ENCODE results near the gene TINCR. TPM values are rescaled to one million over a fixed set of nuclear protein-coding genes. Genes with fewer than 3 reads are reported as not detected.

The TINCR gene
- total and polyA plus RNA-seq, 2 donors (not counting 3 experiments of a cell fraction or from before 2014, with no cell fraction given) = 0.01 TPM; not detected in 1

DNA sequence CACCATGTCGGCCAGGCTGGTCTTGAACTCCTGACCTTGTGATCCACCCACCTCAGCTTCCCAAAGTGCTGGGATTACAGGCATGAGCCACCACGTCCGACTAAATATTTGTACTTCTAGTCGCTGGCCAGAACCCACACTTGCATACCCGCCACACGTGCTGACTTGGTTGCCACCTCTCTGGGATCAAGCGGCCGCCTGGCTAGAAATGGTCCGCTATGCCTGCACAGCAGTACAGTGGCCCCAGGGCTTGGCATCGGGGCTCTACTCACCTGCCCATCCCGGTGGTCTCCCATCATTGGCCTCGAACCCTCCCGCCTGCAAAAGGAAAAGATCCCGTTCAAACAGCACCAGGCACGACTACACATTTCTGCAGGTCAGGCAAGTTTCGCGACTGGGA lies 23.7 kb upstream of the TINCR start:
- Histone ChIP-seq H3K9me1 (replicated peaks; ENCODE audit: control insufficient read depth, extremely low read depth, insufficient read depth, low read length) (no peaks in the 10 kb centered on the region), H3K4me3 (replicated peaks in 1 of 3; ENCODE audit: insufficient read depth in 1 of 3, low read depth in 1 of 3, low read length in 3 of 3) (no peak overlapping the region), H3K9me3 (replicated peaks; ENCODE audit: control insufficient read depth, insufficient read depth, low read length) (no peaks in the 10 kb centered on the region), H2AFZ (ENCODE audit: low read depth, low read length) (no peak overlapping the region), H3K27me3 (ENCODE audit: control insufficient read depth in 2 of 2, insufficient read depth in 2 of 2, low read length in 2 of 2) (no peaks in the 10 kb centered on the region), H3K36me3 (ENCODE audit: control insufficient read depth in 2 of 2, extremely low read depth in 1 of 2, insufficient read depth in 2 of 2, low read length in 2 of 2) (peaks cover 25 to 72% of the 10 kb centered on the region in 2 experiments), H3K4me2 (ENCODE audit: insufficient read depth, low read length) (no peak overlapping the region), H3K4me1 (ENCODE audit: control insufficient read depth, extremely low read depth, insufficient read depth, low read length) (no peaks in the 10 kb centered on the region), H3K79me2 (ENCODE audit: control insufficient read depth, insufficient read depth, low read length) (no peaks in the 10 kb centered on the region), H3K27ac (ENCODE audit: insufficient read depth, low read depth, low read length) (no peak overlapping the region), H3K9ac (replicated peaks; ENCODE audit: extremely low read depth, insufficient read depth, low read length) (no peak overlapping the region), H4K20me1 (replicated peaks; ENCODE audit: control insufficient read depth, extremely low read depth, insufficient read depth, low read length) (no peaks in the 10 kb centered on the region)
- ChIA-PET CTCF (no interaction called here), POLR2A (no interaction called here)
- no peak for FAIRE-seq
- BruUV-seq (replicated peaks) = no TSS peak
- DNase-seq (ENCODE audit: low read depth, low spot score) = no peak
- intact Hi-C loops (cut with micrococcal nuclease) (no loop called here), dilution Hi-C loops (cut with MboI; ENCODE audit: extremely low pct_ligation_motif_present, low sequenced_read_pairs) (no loop called here)
- TF ChIP-seq JUN (IDR thresholded peaks at IDR 0.05; ENCODE audit: borderline replicate concordance, insufficient read depth, insufficient read length, low read depth) = no peak
- no peak for TF ChIP-seq POLR2A (IDR thresholded peaks at IDR 0.05; ENCODE audit: low read depth, low read length)
- no peak for TF ChIP-seq EZH2 (IDR thresholded peaks at IDR 0.05; ENCODE audit: borderline replicate concordance, low read depth, low read length, severe bottlenecking)
- no peak for TF ChIP-seq FOS (IDR thresholded peaks at IDR 0.05; ENCODE audit: borderline replicate concordance, insufficient read depth, low read length)
- TF ChIP-seq, protein P1, sequence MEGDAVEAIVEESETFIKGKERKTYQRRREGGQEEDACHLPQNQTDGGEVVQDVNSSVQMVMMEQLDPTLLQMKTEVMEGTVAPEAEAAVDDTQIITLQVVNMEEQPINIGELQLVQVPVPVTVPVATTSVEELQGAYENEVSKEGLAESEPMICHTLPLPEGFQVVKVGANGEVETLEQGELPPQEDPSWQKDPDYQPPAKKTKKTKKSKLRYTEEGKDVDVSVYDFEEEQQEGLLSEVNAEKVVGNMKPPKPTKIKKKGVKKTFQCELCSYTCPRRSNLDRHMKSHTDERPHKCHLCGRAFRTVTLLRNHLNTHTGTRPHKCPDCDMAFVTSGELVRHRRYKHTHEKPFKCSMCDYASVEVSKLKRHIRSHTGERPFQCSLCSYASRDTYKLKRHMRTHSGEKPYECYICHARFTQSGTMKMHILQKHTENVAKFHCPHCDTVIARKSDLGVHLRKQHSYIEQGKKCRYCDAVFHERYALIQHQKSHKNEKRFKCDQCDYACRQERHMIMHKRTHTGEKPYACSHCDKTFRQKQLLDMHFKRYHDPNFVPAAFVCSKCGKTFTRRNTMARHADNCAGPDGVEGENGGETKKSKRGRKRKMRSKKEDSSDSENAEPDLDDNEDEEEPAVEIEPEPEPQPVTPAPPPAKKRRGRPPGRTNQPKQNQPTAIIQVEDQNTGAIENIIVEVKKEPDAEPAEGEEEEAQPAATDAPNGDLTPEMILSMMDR (IDR thresholded peaks at IDR 0.05; ENCODE audit: extremely low read depth in 1 of 2, insufficient read depth in 1 of 2, low read depth in 1 of 2, low read length in 2 of 2) = no peak
- no peak for TF ChIP-seq GATA2 (IDR thresholded peaks at IDR 0.05; ENCODE audit: insufficient read depth, insufficient read length, low read depth, low read length)

DNA sequence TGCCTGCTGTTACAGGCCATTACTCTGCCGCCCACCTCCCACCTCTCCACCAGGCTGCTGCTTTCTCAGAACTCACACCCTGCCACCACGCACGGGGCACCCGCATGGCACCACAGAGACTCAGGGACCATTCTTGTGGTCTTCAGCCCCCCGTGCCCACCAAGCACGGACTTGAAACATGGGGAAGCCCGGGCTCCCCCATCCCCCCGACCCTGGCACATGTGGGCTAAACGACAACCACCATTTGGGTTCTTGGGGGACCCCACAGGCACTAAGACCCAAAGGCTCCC lies 23.1 kb upstream of the TINCR start:
- POLR2A ChIA-PET = no interaction called here
- no peak overlapping the region for H3K4me3 ChIP-seq (replicated peaks in 1 of 3; ENCODE audit: insufficient read depth in 1 of 3, low read depth in 1 of 3, low read length in 3 of 3)
- no peaks in the 10 kb centered on the region for H4K20me1 ChIP-seq (replicated peaks; ENCODE audit: control insufficient read depth, extremely low read depth, insufficient read depth, low read length)

More for the DNA sequence above, 23.1 kb upstream of the TINCR start:
- H2AFZ ChIP-seq (ENCODE audit: low read depth, low read length) = no peak overlapping the region
- H3K9ac ChIP-seq (replicated peaks; ENCODE audit: extremely low read depth, insufficient read depth, low read length) = no peak overlapping the region
- H3K27me3 ChIP-seq (ENCODE audit: control insufficient read depth in 2 of 2, insufficient read depth in 2 of 2, low read length in 2 of 2) = no peaks in the 10 kb centered on the region
- BruUV-seq (replicated peaks) = no TSS peak
- H3K36me3 ChIP-seq (ENCODE audit: control insufficient read depth in 2 of 2, extremely low read depth in 1 of 2, insufficient read depth in 2 of 2, low read length in 2 of 2) = peaks cover 25 to 68% of the 10 kb centered on the region in 2 experiments
- H3K9me3 ChIP-seq (replicated peaks; ENCODE audit: control insufficient read depth, insufficient read depth, low read length) = no peaks in the 10 kb centered on the region
- H3K9me1 ChIP-seq (replicated peaks; ENCODE audit: control insufficient read depth, extremely low read depth, insufficient read depth, low read length) = no peaks in the 10 kb centered on the region
- TF ChIP-seq MYC (IDR thresholded peaks at IDR 0.05; ENCODE audit: low read depth, low read length) (no peak), EZH2 (IDR thresholded peaks at IDR 0.05; ENCODE audit: borderline replicate concordance, low read depth, low read length, severe bottlenecking) (no peak), POLR2AphosphoS5 (IDR thresholded peaks at IDR 0.05; ENCODE audit: insufficient read depth, low read depth, low read length) (no peak)
- DNase-seq (ENCODE audit: low read depth, low spot score) (no peak), FAIRE-seq (no peak)
- H3K4me2 ChIP-seq (ENCODE audit: insufficient read depth, low read length) = no peak overlapping the region
- no peaks in the 10 kb centered on the region for H3K79me2 ChIP-seq (ENCODE audit: control insufficient read depth, insufficient read depth, low read length)
- H3K27ac ChIP-seq (ENCODE audit: insufficient read depth, low read depth, low read length) = no peak overlapping the region
- H3K4me1 ChIP-seq (ENCODE audit: control insufficient read depth, extremely low read depth, insufficient read depth, low read length) = no peaks in the 10 kb centered on the region
- dilution Hi-C loops (cut with MboI; ENCODE audit: extremely low pct_ligation_motif_present, low sequenced_read_pairs) = no loop called here
- intact Hi-C loops (cut with micrococcal nuclease) = no loop called here
- CTCF ChIA-PET = no interaction called here

Data from endothelial cell of umbilical vein (primary cell).